ENCODE data around the gene GRIK1.

DNA sequence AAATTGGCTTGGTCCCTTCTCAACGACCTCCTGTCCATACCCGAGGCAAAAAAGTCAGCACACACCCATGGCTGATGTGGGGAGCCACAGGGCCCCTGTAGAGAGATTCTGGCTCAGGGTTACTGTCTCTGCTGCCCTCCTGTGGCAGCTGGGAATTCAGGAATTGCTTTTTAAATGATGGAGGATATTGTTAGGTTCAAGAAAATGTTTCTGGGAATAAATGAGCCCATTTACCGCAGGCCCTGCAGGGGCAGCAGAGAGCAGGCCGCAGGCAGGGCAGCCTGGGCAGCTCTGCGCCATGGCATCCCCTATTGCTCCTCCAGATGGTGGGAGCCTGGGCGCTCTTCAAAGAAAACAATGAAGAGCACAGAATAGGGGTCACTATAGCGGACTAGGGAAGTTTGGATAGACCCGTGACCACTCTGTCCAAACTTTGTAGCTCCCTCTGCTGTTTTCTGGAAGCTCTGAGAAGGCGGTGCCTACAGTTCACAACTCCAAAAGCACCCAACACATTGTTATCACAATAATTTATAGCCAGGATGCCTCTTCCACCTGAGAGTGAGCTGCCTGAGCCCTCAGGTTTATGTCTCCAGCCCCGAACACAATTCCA, 440.0 kb downstream of the GRIK1 start:
- TF ChIP-seq EZH2 (IDR thresholded peaks at IDR 0.05; ENCODE audit: insufficient read depth, poor library complexity, severe bottlenecking) (no peak), EZH2phosphoT487 (IDR thresholded peaks at IDR 0.05; ENCODE audit: insufficient read depth, low read depth) (no peak)
